Measurements from ENCODE around the gene ANKRD66. TPM values are rescaled to one million over a fixed set of nuclear protein-coding genes. Genes with fewer than 3 reads are reported as not detected.
"Not testable (repeated sequence)": the region's sequence is repeated elsewhere in the genome, so short reads cannot be mapped to it uniquely, and the experiment has no call there.

The ANKRD66 gene
- polyA plus RNA-seq, 1 donor: not detected

DNA sequence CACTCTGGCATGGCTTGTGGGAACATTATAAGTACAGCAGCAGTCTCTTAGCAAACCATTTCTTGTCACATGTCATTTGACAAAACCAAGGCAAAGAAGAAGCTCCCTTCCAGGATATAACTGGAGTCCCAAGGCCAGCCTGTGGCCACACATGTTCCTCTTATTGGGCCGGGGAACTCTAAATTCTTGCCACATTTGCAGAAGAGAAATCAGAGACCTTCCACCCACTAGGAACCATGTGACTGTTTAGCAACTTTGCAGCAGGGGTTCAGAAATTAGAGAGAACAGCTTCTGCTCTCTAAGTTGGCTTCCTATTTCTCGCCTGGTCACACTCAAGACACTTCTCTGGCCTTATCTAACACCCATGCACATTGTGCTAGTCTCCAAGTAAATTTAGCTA is 26.0 kb downstream of the ANKRD66 start:
- WGBS (ENCODE audit: insufficient coverage, low lambda C conversion rate): 83% methylated on average over 1 of the region's 2 CpGs
- peak overlapping the region; percentile 68 for H3K27ac ChIP-seq (ENCODE audit: low read length)
- H3K27me3 ChIP-seq (ENCODE audit: control insufficient read depth, insufficient read depth, low read length): no peaks in the 10 kb centered on the region
- no peaks in the 10 kb centered on the region for H3K36me3 ChIP-seq (ENCODE audit: control insufficient read depth, insufficient read depth, low read length)
- peaks cover 3% of the 10 kb centered on the region for H3K9me3 ChIP-seq (ENCODE audit: control insufficient read depth, low read depth, low read length)
- peaks cover 11% of the 10 kb centered on the region for H3K4me1 ChIP-seq (ENCODE audit: control insufficient read depth, insufficient read depth, low read length)
- H3K4me3 ChIP-seq (ENCODE audit: low read length): no peak overlapping the region
- peak in 1 of 2 donors; percentile 56 for DNase-seq

DNA sequence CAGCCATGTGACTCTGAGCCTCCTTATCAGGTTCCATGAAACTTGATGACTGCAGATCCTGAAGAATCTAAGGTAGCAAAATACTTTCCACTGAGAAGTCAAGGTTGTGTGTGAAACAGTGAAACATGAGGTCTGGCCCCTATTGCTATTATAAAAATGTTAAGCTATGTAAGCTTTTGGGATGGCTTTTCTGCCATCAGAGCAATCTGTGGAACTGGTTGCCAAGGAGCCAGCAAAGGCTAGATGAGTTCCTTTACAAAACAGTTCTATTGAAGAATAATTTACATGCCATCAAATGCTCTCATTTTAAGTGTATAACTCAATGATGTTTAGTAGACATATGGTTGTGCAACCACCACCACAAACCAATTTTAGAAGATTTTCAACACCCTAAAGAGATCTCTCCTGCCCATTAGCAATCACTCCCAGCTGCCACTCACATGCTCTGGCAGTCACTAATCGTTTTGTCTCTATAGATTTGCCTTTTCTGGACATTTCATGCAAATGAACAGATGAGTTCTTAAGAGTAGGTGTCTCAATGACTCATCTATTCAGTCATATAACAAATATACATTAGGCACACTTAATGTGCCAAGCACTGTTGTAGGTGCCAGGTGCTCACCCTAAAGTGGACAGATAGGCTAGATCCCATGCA is 26.6 kb downstream of the ANKRD66 start:
- WGBS (ENCODE audit: insufficient coverage, low lambda C conversion rate): no CpG with 5 or more reads among the region's 1 CpG
- H3K9me3 ChIP-seq (ENCODE audit: control insufficient read depth, low read depth, low read length): peaks cover 3% of the 10 kb centered on the region
- no peak for DNase-seq
- H3K36me3 ChIP-seq (ENCODE audit: control insufficient read depth, insufficient read depth, low read length): no peaks in the 10 kb centered on the region
- H3K4me3 ChIP-seq (ENCODE audit: low read length): no peak overlapping the region
- H3K27ac ChIP-seq (ENCODE audit: low read length): peak overlapping the region; percentile 68
- H3K4me1 ChIP-seq (ENCODE audit: control insufficient read depth, insufficient read depth, low read length): peaks cover 11% of the 10 kb centered on the region
- no peaks in the 10 kb centered on the region for H3K27me3 ChIP-seq (ENCODE audit: control insufficient read depth, insufficient read depth, low read length)

GRCh38 chr6:46774736-46775135 is 28.0 kb downstream of the ANKRD66 start:
- H3K4me3 ChIP-seq (ENCODE audit: low read length); H3K36me3 ChIP-seq (ENCODE audit: control insufficient read depth, insufficient read depth, low read length); H3K27ac ChIP-seq (ENCODE audit: low read length); DNase-seq; H3K27me3 ChIP-seq (ENCODE audit: control insufficient read depth, insufficient read depth, low read length); H3K9me3 ChIP-seq (ENCODE audit: control insufficient read depth, low read depth, low read length): not testable (repeated sequence)
- H3K4me1 ChIP-seq (ENCODE audit: control insufficient read depth, insufficient read depth, low read length): peaks cover 11% of the 10 kb centered on the region
- no CpG with 5 or more reads among the region's 24 CpGs for WGBS (ENCODE audit: insufficient coverage, low lambda C conversion rate)

DNA sequence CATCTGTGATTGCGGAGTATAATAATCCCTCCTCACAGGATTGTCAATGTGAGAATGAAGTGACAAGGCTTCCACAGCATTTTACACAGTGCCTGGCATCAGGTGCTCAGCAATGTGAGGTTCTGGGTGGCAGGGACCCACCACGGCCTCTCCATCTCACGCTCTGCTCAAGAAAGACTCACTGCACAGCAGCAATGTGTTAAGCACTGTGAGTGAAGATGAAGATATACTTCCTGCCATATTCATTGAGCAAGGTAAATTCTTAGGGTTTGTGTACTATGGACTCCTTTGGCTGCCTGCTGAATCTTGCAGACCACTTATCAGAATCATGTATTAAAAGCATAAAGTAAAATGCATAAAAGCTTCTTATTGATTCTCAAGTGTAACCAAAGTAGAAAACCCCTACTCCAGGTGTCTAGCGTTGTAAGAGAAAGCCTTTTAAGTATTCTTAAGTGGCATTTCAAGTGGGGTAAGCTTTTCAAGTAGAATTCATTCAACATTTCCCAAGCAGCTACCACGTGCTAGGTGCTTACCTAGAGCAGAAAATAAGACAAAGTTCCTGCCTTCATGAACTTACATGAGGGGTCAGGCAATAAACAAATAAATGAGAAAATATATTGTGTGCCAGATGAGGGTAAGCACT is 29.5 kb downstream of the ANKRD66 start:
- Histone ChIP-seq H3K4me1 (ENCODE audit: control insufficient read depth, insufficient read depth, low read length) (peaks cover 11% of the 10 kb centered on the region), H3K4me3 (ENCODE audit: low read length) (no peak overlapping the region), H3K9me3 (ENCODE audit: control insufficient read depth, low read depth, low read length) (peaks cover 3% of the 10 kb centered on the region), H3K27ac (ENCODE audit: low read length) (no peak overlapping the region), H3K36me3 (ENCODE audit: control insufficient read depth, insufficient read depth, low read length) (no peaks in the 10 kb centered on the region), H3K27me3 (ENCODE audit: control insufficient read depth, insufficient read depth, low read length) (no peaks in the 10 kb centered on the region)
- DNase-seq: no peak
- WGBS (ENCODE audit: insufficient coverage, low lambda C conversion rate): 80% methylated on average over 1 of the region's 5 CpGs

DNA sequence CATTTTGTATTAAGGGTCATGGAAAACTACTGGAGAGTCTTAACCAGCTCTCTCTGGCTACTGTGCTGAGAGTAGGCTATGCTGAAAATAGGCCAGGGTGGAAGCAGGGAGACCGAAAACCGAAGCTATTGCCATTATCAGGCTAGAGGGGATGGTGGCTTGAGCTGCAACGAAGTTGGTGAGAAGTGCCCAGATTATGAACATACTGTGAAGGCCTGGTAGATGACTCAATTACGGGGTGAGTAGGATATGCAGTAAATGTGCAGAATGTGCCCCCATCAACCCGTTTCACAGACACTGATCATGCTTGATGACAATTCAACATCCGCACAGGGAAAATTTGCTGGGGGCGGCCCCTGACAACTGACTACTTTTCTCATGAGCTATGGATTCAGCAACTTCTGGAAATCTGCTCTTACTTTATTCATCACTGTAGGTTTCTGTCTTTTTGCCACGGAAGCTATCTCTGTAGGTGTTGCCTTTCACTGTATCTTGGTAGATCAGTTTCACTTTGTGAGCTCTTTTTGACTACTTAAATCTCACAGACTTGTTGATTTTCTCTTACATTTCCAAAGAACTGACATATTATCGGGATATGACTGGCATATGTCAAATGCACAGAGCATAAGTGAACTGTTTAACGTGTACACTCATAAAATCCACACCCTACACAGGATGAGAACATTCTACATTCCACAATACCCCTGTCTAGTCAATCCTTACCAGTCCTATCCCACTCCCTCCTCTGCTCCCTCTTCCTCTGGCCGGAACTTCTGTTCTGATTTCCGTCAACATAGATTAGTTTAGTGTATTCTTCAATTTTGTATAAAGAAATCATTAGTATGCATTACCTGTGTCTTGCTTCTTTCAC is 31.0 kb downstream of the ANKRD66 start:
- 79% methylated on average over 4 of the region's 12 CpGs for WGBS (ENCODE audit: insufficient coverage, low lambda C conversion rate)
- DNase-seq: no peak
- peaks cover 4% of the 10 kb centered on the region for H3K4me1 ChIP-seq (ENCODE audit: control insufficient read depth, insufficient read depth, low read length)
- no peaks in the 10 kb centered on the region for H3K27me3 ChIP-seq (ENCODE audit: control insufficient read depth, insufficient read depth, low read length)
- no peak overlapping the region for H3K4me3 ChIP-seq (ENCODE audit: low read length)
- no peaks in the 10 kb centered on the region for H3K36me3 ChIP-seq (ENCODE audit: control insufficient read depth, insufficient read depth, low read length)
- H3K27ac ChIP-seq (ENCODE audit: low read length): no peak overlapping the region
- H3K9me3 ChIP-seq (ENCODE audit: control insufficient read depth, low read depth, low read length): peaks cover 3% of the 10 kb centered on the region

- H3K4me3 ChIP-seq (ENCODE audit: low read length): no peak overlapping the region
- H3K27me3 ChIP-seq (ENCODE audit: control insufficient read depth, insufficient read depth, low read length): no peaks in the 10 kb centered on the region
- H3K4me1 ChIP-seq (ENCODE audit: control insufficient read depth, insufficient read depth, low read length): peaks cover 4% of the 10 kb centered on the region
- no peaks in the 10 kb centered on the region for H3K9me3 ChIP-seq (ENCODE audit: control insufficient read depth, low read depth, low read length)
- no peak overlapping the region for H3K27ac ChIP-seq (ENCODE audit: low read length)
- DNase-seq: peak; percentile 35 to 49
- no peaks in the 10 kb centered on the region for H3K36me3 ChIP-seq (ENCODE audit: control insufficient read depth, insufficient read depth, low read length)
- WGBS (ENCODE audit: insufficient coverage, low lambda C conversion rate): 0% methylated on average over 2 of the region's 6 CpGs
Measured at GRCh38 chr6:46781478-46782378, 35.0 kb downstream of the ANKRD66 start.

GRCh38 chr6:46784535-46784934 is 37.8 kb downstream of the ANKRD66 start:
- H3K4me1 ChIP-seq (ENCODE audit: control insufficient read depth, insufficient read depth, low read length): peaks cover 27% of the 10 kb centered on the region
- WGBS (ENCODE audit: insufficient coverage, low lambda C conversion rate): no CpG with 5 or more reads among the region's 1 CpG

DNA sequence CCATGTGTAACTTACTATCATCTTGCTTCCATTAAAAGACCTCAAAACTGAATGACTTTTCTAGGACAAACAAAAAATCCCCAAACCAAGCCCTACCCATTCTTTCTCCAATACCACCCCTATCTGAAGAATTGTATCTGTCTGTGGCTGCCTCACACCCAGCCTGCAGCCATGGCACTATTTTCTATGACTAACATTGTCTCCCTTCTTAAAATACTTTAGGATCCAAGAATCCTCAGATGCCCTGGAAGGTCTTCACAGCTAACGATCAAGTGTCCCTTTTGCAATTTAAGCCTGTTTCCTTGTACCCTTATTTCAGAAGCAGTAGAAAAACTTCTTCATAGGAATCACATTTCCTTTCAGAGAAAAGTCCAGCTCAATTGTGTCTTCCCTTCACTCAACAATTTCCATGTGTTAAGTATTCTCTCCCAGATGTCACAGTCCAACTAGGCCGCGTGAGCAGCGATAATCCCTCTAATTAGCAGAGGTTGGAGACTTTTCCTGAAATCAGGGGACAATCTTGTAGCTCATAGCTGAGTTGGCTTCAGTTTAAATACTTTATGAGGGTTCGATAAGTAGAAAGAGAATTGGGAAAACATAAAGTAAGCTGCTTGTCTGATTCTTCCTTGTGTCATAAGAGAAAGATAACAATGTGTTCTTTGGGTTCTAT is 41.3 kb downstream of the ANKRD66 start:
- Histone ChIP-seq H3K9me3 (ENCODE audit: control insufficient read depth, low read depth, low read length) (no peaks in the 10 kb centered on the region), H3K27ac (ENCODE audit: low read length) (peak overlapping the region; percentile 54), H3K4me1 (ENCODE audit: control insufficient read depth, insufficient read depth, low read length) (peaks cover 39% of the 10 kb centered on the region), H3K36me3 (ENCODE audit: control insufficient read depth, insufficient read depth, low read length) (no peaks in the 10 kb centered on the region), H3K27me3 (ENCODE audit: control insufficient read depth, insufficient read depth, low read length) (no peaks in the 10 kb centered on the region), H3K4me3 (ENCODE audit: low read length) (no peak overlapping the region)
- 71% methylated on average over 2 of the region's 5 CpGs for WGBS (ENCODE audit: insufficient coverage, low lambda C conversion rate)
- peak; percentile 54 to 79 for DNase-seq

More at GRCh38 chr6:46784535-46784934, 37.8 kb downstream of the ANKRD66 start:
- Histone ChIP-seq H3K36me3 (ENCODE audit: control insufficient read depth, insufficient read depth, low read length) (no peaks in the 10 kb centered on the region), H3K9me3 (ENCODE audit: control insufficient read depth, low read depth, low read length) (no peaks in the 10 kb centered on the region), H3K4me3 (ENCODE audit: low read length) (no peak overlapping the region), H3K27me3 (ENCODE audit: control insufficient read depth, insufficient read depth, low read length) (no peaks in the 10 kb centered on the region), H3K27ac (ENCODE audit: low read length) (no peak overlapping the region)
- no peak for DNase-seq

DNA sequence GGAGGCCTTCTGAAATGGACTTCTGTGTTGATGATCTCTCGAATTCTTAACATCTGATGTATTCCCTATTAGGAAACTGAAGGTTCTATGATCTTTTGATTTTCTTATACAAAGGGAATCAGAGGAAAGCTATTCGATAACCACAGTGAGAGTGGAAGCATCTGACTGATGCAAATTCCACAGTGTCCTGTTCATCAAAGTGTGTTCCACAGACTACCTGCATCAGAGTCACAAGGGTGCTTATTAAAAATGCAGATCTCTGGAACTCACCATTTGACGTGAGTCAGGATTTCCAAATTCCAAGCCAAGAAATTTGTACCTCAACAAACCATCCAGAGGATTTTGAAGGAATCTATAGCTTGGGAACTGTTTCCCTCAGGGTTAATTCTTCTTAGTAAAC is 42.1 kb downstream of the ANKRD66 start:
- Histone ChIP-seq H3K27ac (ENCODE audit: low read length) (peak overlapping the region; percentile 54), H3K9me3 (ENCODE audit: control insufficient read depth, low read depth, low read length) (no peaks in the 10 kb centered on the region), H3K27me3 (ENCODE audit: control insufficient read depth, insufficient read depth, low read length) (no peaks in the 10 kb centered on the region), H3K4me1 (ENCODE audit: control insufficient read depth, insufficient read depth, low read length) (peaks cover 39% of the 10 kb centered on the region), H3K36me3 (ENCODE audit: control insufficient read depth, insufficient read depth, low read length) (no peaks in the 10 kb centered on the region), H3K4me3 (ENCODE audit: low read length) (no peak overlapping the region)
- WGBS (ENCODE audit: insufficient coverage, low lambda C conversion rate): 100% methylated on average over 1 of the region's 3 CpGs
- DNase-seq: no peak

Data from large intestine (tissue), 3 donors.